Smooth muscle cell (in vitro differentiated cells): Measurements from ENCODE around the gene CBX8. TPM values are rescaled to one million over a fixed set of nuclear protein-coding genes. Genes with fewer than 3 reads are reported as not detected.

Experiments
- DNase-seq: peaks from one replicate; lab custom pipeline; 2025; ENCODE audit not compliant: unreplicated experiment; lab: John Stamatoyannopoulos, UW
- H2AFZ ChIP-seq: fragments of 200-600 bp; sonication (generic); 2 replicates; pipeline ENCODE4 v1.6.0; 2016; ENCODE audit warnings: antibody characterized with exemption, low read depth, mild to moderate bottlenecking
- H3F3A ChIP-seq: fragments of 200-600 bp; sonication (generic); 2 replicates; pipeline ENCODE4 v1.6.0; 2017; ENCODE audit warnings: antibody characterized with exemption, low read depth
- H3K27ac ChIP-seq: fragments of 200-600 bp; sonication (generic); 2 replicates; pipeline ENCODE4 v1.5.1; 2016; ENCODE audit warnings: low read depth, mild to moderate bottlenecking
- H3K27me3 ChIP-seq: fragments of 200-600 bp; sonication (generic); 2 replicates; pipeline ENCODE4 v1.6.1; 2016; ENCODE audit warnings: low read depth, mild to moderate bottlenecking
- H3K36me3 ChIP-seq: fragments of 200-600 bp; sonication (generic); 2 replicates; pipeline ENCODE4 v1.5.1; 2016; ENCODE audit warnings: low read depth
- H3K4me1 ChIP-seq: fragments of 200-600 bp; sonication (generic); 2 replicates; pipeline ENCODE4 v1.5.1; 2016; ENCODE audit warnings: low read depth
- H3K4me2 ChIP-seq: fragments of 200-600 bp; sonication (generic); 2 replicates; pipeline ENCODE4 v1.6.0; 2016; ENCODE audit warnings: mild to moderate bottlenecking
- H3K4me3 ChIP-seq: fragments of 200-600 bp; sonication (generic); 2 replicates; pipeline ENCODE4 v1.5.1; 2016; ENCODE audit warnings: mild to moderate bottlenecking
- H3K79me2 ChIP-seq: fragments of 200-600 bp; sonication (generic); 2 replicates; pipeline ENCODE4 v1.6.0; 2016; ENCODE audit warnings: low read depth, mild to moderate bottlenecking
- H3K9ac ChIP-seq: fragments of 200-600 bp; sonication (generic); 2 replicates; pipeline ENCODE4 v1.6.0; 2016; ENCODE audit warnings: low read depth
- H3K9me3 ChIP-seq: fragments of 200-600 bp; sonication (generic); replicated peaks from 2 replicates; pipeline ENCODE4 v1.5.1; 2016; ENCODE audit warnings: low read depth
- H4K20me1 ChIP-seq: fragments of 200-600 bp; sonication (generic); 2 replicates; pipeline ENCODE4 v1.6.0; 2016; ENCODE audit warnings: low read depth
- CTCF ChIP-seq: fragments of 200-600 bp; sonication (generic); IDR thresholded peaks from 2 replicates; pipeline ENCODE4 v1.5.1; 2017; ENCODE audit warnings: borderline replicate concordance, mild to moderate bottlenecking, antibody characterized with exemption; ENCODE audit not compliant: insufficient read depth, poor library complexity, severe bottlenecking
- WGBS: methylation state at CpG from one replicate; pipeline ENCODE4 v1.1.7; 2016; ENCODE audit warnings: low lambda C conversion rate; 5-methylcytosine and 5-hydroxymethylcytosine counted together
- polyA plus RNA-seq: library from polyadenylated mRNA; unstranded; fragments of >200 nt; fragmentation: Nextera tagmentation; extraction: Ambion mirVana; gene quantifications from 2 replicates; pipeline ENCODE4 v1.2.1, GENCODE V29; 2016
- total RNA-seq: library from RNA; depleted of rRNA; stranded (reverse); fragments of >200 nt; gene quantifications from 2 replicates; pipeline ENCODE4 v1.2.3, GENCODE V29; 2014

Gene CBX8
- total and polyA plus RNA-seq, 2 experiments from 2014 or later = 2.6 to 4.3 TPM

GRCh38 chr17:79788989-79789942 is 7.6 kb downstream of the CBX8 start:
- DNase-seq = no peak
- H3K36me3 ChIP-seq = no peaks in the 10 kb centered on the region
- no peak for TF ChIP-seq CTCF
- H4K20me1 ChIP-seq = peaks cover 5% of the 10 kb centered on the region
- H3K4me2 ChIP-seq = peak overlapping the region; percentile 59
- no peak overlapping the region for H2AFZ ChIP-seq
- H3K4me3 ChIP-seq = peak overlapping the region; percentile 36
- H3K9me3 ChIP-seq = no peaks in the 10 kb centered on the region
- WGBS = 8% methylated on average over 48 of the region's 52 CpGs
- no peak overlapping the region for H3K9ac ChIP-seq
- H3K4me1 ChIP-seq = peaks cover 40% of the 10 kb centered on the region
- H3F3A ChIP-seq = peaks cover 4% of the 10 kb centered on the region
- peaks cover 71% of the 10 kb centered on the region for H3K27me3 ChIP-seq
- no peaks in the 10 kb centered on the region for H3K79me2 ChIP-seq
- H3K27ac ChIP-seq = no peak overlapping the region

DNA sequence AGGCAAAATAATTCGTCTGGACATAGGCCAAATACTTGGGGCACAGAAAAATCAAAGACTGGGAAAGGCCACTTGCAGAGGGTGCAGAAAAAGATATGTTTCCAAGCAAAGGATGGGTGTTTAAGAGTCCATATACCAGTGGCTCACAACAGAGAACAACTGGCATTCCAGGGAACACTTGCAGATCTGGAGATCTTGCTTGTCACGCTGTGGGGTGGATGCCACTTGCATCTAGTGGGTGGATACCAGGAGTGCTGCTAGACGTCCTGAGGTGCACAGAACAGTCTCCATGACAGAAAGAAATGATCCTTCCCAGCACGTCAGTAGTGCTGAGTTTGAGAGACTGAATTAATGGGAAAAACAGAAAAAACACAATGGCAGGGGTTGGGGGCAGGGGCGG is 8.4 kb downstream of the CBX8 start:
- H3K27ac ChIP-seq = no peak overlapping the region
- peaks cover 4% of the 10 kb centered on the region for H3F3A ChIP-seq
- H4K20me1 ChIP-seq = peaks cover 5% of the 10 kb centered on the region
- DNase-seq = no peak
- H3K9ac ChIP-seq = no peak overlapping the region
- H2AFZ ChIP-seq = no peak overlapping the region
- TF ChIP-seq CTCF = no peak
- WGBS = 66% methylated on average over 5 of the region's 5 CpGs
- no peaks in the 10 kb centered on the region for H3K36me3 ChIP-seq
- no peaks in the 10 kb centered on the region for H3K9me3 ChIP-seq
- H3K27me3 ChIP-seq = peaks cover 71% of the 10 kb centered on the region
- no peak overlapping the region for H3K4me3 ChIP-seq
- no peaks in the 10 kb centered on the region for H3K79me2 ChIP-seq
- peaks cover 33% of the 10 kb centered on the region for H3K4me1 ChIP-seq
- H3K4me2 ChIP-seq = no peak overlapping the region

GRCh38 chr17:79786930-79787643 is 9.8 kb downstream of the CBX8 start:
- no peak overlapping the region for H2AFZ ChIP-seq
- WGBS = 84% methylated on average over 12 of the region's 12 CpGs
- TF ChIP-seq CTCF = no peak
- H3F3A ChIP-seq = peaks cover 4% of the 10 kb centered on the region
- H3K79me2 ChIP-seq = no peaks in the 10 kb centered on the region
- no peak overlapping the region for H3K4me3 ChIP-seq
- peaks cover 60% of the 10 kb centered on the region for H3K27me3 ChIP-seq
- H3K4me1 ChIP-seq = peaks cover 19% of the 10 kb centered on the region
- H3K9me3 ChIP-seq = no peaks in the 10 kb centered on the region
- H3K27ac ChIP-seq = no peak overlapping the region
- no peak overlapping the region for H3K9ac ChIP-seq
- H3K4me2 ChIP-seq = no peak overlapping the region
- no peaks in the 10 kb centered on the region for H3K36me3 ChIP-seq
- H4K20me1 ChIP-seq = peaks cover 5% of the 10 kb centered on the region
- DNase-seq = no peak
